PFSK-1 (cell line): ENCODE measurements around the gene LAMA3.

Experiments
- REST ChIP-seq, 2 experiments: IDR thresholded peaks; 2 replicates each; pipeline versions ENCODE4 v1.6.1 to v1.8.0; 2011 to 2012; ENCODE audit warnings: low read depth in 2 of 2, low read length in 2 of 2, control low read depth in 1 of 2, inconsistent platforms in 1 of 2, mild to moderate bottlenecking in 1 of 2, moderate library complexity in 1 of 2; ENCODE audit not compliant: insufficient read depth in 1 of 2
- SIN3A ChIP-seq: IDR thresholded peaks from 2 replicates; pipeline ENCODE4 v1.6.1; 2012; ENCODE audit warnings: mild to moderate bottlenecking, low read length, moderate library complexity, borderline replicate concordance; ENCODE audit not compliant: insufficient read depth

DNA sequence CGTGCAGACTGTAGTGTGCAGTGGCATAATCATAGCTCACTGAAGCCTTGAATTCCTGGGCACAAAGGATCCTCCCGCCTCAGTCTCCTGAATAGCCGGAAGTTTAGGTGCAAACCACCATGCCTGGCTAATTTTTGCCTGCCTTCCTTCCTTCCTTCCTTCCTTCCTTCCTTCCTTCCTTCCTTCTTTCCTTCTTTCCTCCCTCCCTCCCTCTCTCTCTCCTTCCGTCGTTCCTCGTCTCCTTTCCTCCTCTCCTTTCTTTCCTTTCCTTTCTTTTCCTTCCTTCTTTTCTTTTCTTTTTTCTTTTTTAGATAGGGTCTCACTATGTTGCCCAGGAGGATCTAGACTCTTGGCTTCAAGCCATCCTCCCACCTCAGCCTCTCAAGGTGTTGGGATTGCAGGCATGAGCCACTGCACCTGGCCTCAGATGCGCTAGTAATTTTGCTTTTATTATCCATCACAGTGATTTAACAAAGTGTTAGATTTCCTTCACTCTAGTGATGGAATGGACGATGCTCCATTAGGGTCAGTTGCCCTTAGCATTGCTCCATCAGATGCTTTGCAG lies 20.0 kb upstream of the LAMA3 start:
- TF ChIP-seq SIN3A (no peak), REST (IDR thresholded peaks at IDR 0.05; ENCODE audit: insufficient read depth in 1 of 2, low read depth in 2 of 2, low read length in 2 of 2) (no peak)
